Glutamatergic neuron (in vitro differentiated cells): Measurements from ENCODE around the gene RMDN2. TPM values are rescaled to one million over a fixed set of nuclear protein-coding genes. Genes with fewer than 3 reads are reported as not detected.
A peak's percentile ranks its signal among the peaks of the same experiment; 100 is the strongest.

Experiments used
- DNase-seq: peaks from one replicate; pipeline ENCODE4 v3.0.0; 2022
- H3K27ac Mint-ChIP-seq: one replicate; pipeline ENCODE4 v1.8.0; 2020; ENCODE audit warnings: mild to moderate bottlenecking, mixed read lengths, inconsistent platforms; ENCODE audit not compliant: unreplicated experiment
- H3K27me3 Mint-ChIP-seq: one replicate; pipeline ENCODE4 v1.8.0; 2020; ENCODE audit warnings: mild to moderate bottlenecking, moderate library complexity, mixed read lengths, inconsistent platforms; ENCODE audit not compliant: unreplicated experiment
- H3K36me3 Mint-ChIP-seq: one replicate; pipeline ENCODE4 v1.8.0; 2020; ENCODE audit warnings: mild to moderate bottlenecking, mixed read lengths, inconsistent platforms; ENCODE audit not compliant: unreplicated experiment
- H3K4me1 Mint-ChIP-seq: one replicate; pipeline ENCODE4 v1.8.0; 2020; ENCODE audit warnings: mild to moderate bottlenecking, low read depth, mixed read lengths, inconsistent platforms; ENCODE audit not compliant: unreplicated experiment
- H3K4me3 Mint-ChIP-seq: one replicate; pipeline ENCODE4 v1.8.0; 2020; ENCODE audit warnings: mild to moderate bottlenecking, mixed read lengths, inconsistent platforms; ENCODE audit not compliant: unreplicated experiment
- H3K9me3 Mint-ChIP-seq: one replicate; pipeline ENCODE4 v1.8.0; 2020; ENCODE audit warnings: mild to moderate bottlenecking, moderate library complexity, mixed read lengths, inconsistent platforms; ENCODE audit not compliant: unreplicated experiment
- CTCF ChIP-seq: fragments of 200-600 bp; sonication (generic); IDR thresholded peaks from one replicate; pipeline ENCODE4 v1.5.0; 2021; ENCODE audit not compliant: partially characterized antibody, unreplicated experiment
- total RNA-seq: library from RNA; stranded (reverse); fragmentation: NEBNext Ultra II Directional; extraction: Animal tissue kit (Norgen Biotek cat#: 25700); gene quantifications from one replicate; pipeline ENCODE4 v1.2.1, GENCODE V29; 2021; ENCODE audit not compliant: unreplicated experiment

RMDN2 gene
- total RNA-seq, 1 donor from 2014 or later, result 5.5 TPM

- no peak for DNase-seq
- Mint-ChIP-seq H3K4me3 (no peak overlapping the region), H3K4me1 (no peaks in the 10 kb centered on the region), H3K9me3 (peaks cover 2% of the 10 kb centered on the region), H3K36me3 (peaks cover 7% of the 10 kb centered on the region), H3K27me3 (no peaks in the 10 kb centered on the region), H3K27ac (no peak overlapping the region)
- no peak for TF ChIP-seq CTCF
These were observed 60.2 kb downstream of the RMDN2 start for GRCh38 chr2:37985333-37985732.

- H3K36me3 Mint-ChIP-seq, result peaks cover 7% of the 10 kb centered on the region
- no peaks in the 10 kb centered on the region for H3K4me1 Mint-ChIP-seq
- no peak overlapping the region for H3K4me3 Mint-ChIP-seq
- H3K27ac Mint-ChIP-seq, result no peak overlapping the region
- no peaks in the 10 kb centered on the region for H3K27me3 Mint-ChIP-seq
- peaks cover 2% of the 10 kb centered on the region for H3K9me3 Mint-ChIP-seq
- no peak for DNase-seq
- no peak for TF ChIP-seq CTCF
These were observed 62.1 kb downstream of the RMDN2 start for GRCh38 chr2:37987098-37987775.

GRCh38 chr2:37992601-37993000 is 67.5 kb downstream of the RMDN2 start:
- no peaks in the 10 kb centered on the region for H3K4me1 Mint-ChIP-seq
- H3K36me3 Mint-ChIP-seq, result no peaks in the 10 kb centered on the region
- no peak overlapping the region for H3K4me3 Mint-ChIP-seq
- no peak overlapping the region for H3K27ac Mint-ChIP-seq
- TF ChIP-seq CTCF, result no peak
- H3K9me3 Mint-ChIP-seq, result no peaks in the 10 kb centered on the region
- no peaks in the 10 kb centered on the region for H3K27me3 Mint-ChIP-seq
- no peak for DNase-seq

- no peaks in the 10 kb centered on the region for H3K4me1 Mint-ChIP-seq
- no peaks in the 10 kb centered on the region for H3K36me3 Mint-ChIP-seq
- H3K27me3 Mint-ChIP-seq, result no peaks in the 10 kb centered on the region
- no peak overlapping the region for H3K27ac Mint-ChIP-seq
- no peaks in the 10 kb centered on the region for H3K9me3 Mint-ChIP-seq
- TF ChIP-seq CTCF, result peak; percentile 13
- no peak for DNase-seq
- no peak overlapping the region for H3K4me3 Mint-ChIP-seq
These were observed 68.1 kb downstream of the RMDN2 start for GRCh38 chr2:37993143-37993542.

- H3K27me3 Mint-ChIP-seq, result no peaks in the 10 kb centered on the region
- H3K36me3 Mint-ChIP-seq, result no peaks in the 10 kb centered on the region
- TF ChIP-seq CTCF, result no peak
- no peak for DNase-seq
- no peak overlapping the region for H3K27ac Mint-ChIP-seq
- no peaks in the 10 kb centered on the region for H3K4me1 Mint-ChIP-seq
- no peaks in the 10 kb centered on the region for H3K9me3 Mint-ChIP-seq
- no peak overlapping the region for H3K4me3 Mint-ChIP-seq
These were observed 72.5 kb downstream of the RMDN2 start for GRCh38 chr2:37997629-37998028.
